ENCODE results near the gene LHFPL2.

The LHFPL2 gene

DNA sequence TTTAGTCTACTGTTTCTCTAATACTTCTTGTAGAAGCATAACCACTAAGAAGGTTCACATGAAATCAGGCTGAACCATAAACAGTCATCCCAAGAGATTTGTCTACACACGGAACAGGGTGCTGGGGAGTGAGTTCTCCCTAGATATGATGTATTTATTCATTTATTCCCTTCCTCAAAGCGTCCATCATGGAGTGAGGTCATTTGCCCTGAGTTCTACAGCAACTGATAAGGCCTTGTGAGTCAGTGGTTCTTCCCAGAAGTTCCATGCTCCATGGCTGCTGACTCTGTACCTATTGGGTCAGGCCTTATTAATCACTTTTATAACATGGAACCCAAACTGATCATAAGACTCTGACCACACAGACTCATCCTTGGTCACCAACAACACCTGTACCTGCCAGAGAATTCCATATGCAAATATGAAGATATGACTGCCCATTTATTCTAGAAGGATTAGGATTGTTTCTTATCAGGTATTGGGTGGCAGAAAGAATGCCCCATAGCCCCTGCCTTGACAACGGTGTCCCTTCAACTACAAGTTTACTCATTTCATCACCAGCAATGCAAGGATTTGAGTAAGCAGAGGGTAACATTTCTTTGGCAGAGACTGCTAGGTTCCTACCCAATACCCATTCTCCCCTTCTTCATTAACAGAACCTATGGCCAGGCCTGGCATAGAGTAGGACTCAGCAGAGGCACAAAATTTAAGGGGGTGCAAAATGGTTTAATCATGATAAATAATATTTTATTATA is 118.1 kb downstream of the LHFPL2 start:
- TF ChIP-seq FOXP2 (optimal IDR thresholded peaks at IDR 0.05; ENCODE audit: borderline replicate concordance, extremely low read depth, extremely low read length, insufficient read depth) = no peak
- no peak for TF ChIP-seq POLR2AphosphoS5 (IDR thresholded peaks at IDR 0.05; ENCODE audit: low read depth, low read length)
- TF ChIP-seq TAF1 (IDR thresholded peaks at IDR 0.05; ENCODE audit: borderline replicate concordance, insufficient read depth, low read length) = no peak
- TF ChIP-seq, protein P1, sequence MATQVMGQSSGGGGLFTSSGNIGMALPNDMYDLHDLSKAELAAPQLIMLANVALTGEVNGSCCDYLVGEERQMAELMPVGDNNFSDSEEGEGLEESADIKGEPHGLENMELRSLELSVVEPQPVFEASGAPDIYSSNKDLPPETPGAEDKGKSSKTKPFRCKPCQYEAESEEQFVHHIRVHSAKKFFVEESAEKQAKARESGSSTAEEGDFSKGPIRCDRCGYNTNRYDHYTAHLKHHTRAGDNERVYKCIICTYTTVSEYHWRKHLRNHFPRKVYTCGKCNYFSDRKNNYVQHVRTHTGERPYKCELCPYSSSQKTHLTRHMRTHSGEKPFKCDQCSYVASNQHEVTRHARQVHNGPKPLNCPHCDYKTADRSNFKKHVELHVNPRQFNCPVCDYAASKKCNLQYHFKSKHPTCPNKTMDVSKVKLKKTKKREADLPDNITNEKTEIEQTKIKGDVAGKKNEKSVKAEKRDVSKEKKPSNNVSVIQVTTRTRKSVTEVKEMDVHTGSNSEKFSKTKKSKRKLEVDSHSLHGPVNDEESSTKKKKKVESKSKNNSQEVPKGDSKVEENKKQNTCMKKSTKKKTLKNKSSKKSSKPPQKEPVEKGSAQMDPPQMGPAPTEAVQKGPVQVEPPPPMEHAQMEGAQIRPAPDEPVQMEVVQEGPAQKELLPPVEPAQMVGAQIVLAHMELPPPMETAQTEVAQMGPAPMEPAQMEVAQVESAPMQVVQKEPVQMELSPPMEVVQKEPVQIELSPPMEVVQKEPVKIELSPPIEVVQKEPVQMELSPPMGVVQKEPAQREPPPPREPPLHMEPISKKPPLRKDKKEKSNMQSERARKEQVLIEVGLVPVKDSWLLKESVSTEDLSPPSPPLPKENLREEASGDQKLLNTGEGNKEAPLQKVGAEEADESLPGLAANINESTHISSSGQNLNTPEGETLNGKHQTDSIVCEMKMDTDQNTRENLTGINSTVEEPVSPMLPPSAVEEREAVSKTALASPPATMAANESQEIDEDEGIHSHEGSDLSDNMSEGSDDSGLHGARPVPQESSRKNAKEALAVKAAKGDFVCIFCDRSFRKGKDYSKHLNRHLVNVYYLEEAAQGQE (IDR thresholded peaks at IDR 0.05; ENCODE audit: insufficient read depth in 1 of 2, low read depth in 2 of 2, low read length in 2 of 2) = no peak
- TF ChIP-seq SIN3A (IDR thresholded peaks at IDR 0.05; ENCODE audit: borderline replicate concordance, insufficient read depth, low read length) = no peak

DNA sequence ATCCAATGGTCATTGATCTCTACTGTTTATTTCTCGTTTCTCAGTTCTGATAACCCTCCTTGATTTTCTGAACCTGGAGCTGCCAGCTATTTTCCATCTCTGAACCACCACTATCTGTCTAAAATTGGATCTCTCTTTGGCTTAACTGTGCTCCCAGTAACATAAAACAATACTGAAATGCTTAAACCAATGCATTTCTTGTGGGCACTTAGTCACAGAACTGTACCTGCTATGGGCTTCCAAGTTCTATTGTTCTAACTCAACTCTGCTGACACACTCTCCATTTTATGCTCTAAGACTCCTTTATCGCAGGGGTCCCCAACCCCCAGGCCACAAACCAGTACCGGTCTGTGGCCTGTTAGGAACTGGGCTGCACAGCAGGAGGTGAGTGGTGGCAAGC is 120.6 kb downstream of the LHFPL2 start:
- TF ChIP-seq SIN3A (IDR thresholded peaks at IDR 0.05; ENCODE audit: borderline replicate concordance, insufficient read depth, low read length) = no peak
- TF ChIP-seq, protein P1 (IDR thresholded peaks at IDR 0.05; ENCODE audit: insufficient read depth in 1 of 2, low read depth in 2 of 2, low read length in 2 of 2) = no peak
- no peak for TF ChIP-seq POLR2AphosphoS5 (IDR thresholded peaks at IDR 0.05; ENCODE audit: low read depth, low read length)
- no peak for TF ChIP-seq FOXP2 (optimal IDR thresholded peaks at IDR 0.05; ENCODE audit: borderline replicate concordance, extremely low read depth, extremely low read length, insufficient read depth)
- no peak for TF ChIP-seq TAF1 (IDR thresholded peaks at IDR 0.05; ENCODE audit: borderline replicate concordance, insufficient read depth, low read length)

DNA sequence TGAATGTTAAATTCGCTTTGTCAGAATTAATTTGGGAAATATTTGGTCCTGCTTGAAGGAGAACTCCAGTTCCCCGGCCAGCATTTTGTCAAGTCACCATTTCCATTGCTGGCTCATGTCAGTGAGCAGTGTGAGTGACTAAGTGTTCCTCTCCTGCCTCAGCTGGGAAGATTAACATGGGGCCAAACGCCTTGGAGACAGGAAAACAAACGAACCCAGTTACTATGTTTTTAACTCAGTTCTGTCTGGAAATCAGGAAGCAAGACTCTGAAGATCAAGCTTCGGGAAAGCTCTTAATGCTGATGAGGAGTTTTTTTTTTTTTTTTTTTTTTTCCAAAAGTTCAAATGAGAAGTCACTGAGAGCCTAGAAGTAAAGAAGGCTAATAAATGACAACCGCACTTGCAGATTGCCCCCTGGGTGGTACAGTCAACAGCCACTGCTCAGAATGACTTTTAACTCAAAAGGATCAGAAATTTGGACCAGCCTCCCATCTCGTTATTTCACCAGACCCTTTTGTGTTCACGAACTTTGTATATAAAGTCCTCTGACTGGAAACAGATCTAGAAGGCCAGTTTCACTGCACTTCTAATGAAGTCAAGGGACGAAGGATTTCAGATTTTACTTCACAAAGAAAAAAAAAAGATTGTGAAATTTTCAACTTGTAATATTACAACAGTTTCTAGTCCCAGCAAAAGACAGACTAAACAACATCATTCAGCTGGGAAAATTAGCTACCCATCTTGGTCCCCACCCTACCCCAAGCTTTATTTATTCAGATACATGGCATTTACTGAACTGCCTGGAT is 121.3 kb downstream of the LHFPL2 start:
- no peak; the same call in 1 of the 2 replicates for TF ChIP-seq SIN3A (IDR thresholded peaks at IDR 0.05; ENCODE audit: borderline replicate concordance, insufficient read depth, low read length)
- no peak for TF ChIP-seq POLR2AphosphoS5 (IDR thresholded peaks at IDR 0.05; ENCODE audit: low read depth, low read length)
- TF ChIP-seq FOXP2 (optimal IDR thresholded peaks at IDR 0.05; ENCODE audit: borderline replicate concordance, extremely low read depth, extremely low read length, insufficient read depth) = no peak
- no peak for TF ChIP-seq TAF1 (IDR thresholded peaks at IDR 0.05; ENCODE audit: borderline replicate concordance, insufficient read depth, low read length)

DNA sequence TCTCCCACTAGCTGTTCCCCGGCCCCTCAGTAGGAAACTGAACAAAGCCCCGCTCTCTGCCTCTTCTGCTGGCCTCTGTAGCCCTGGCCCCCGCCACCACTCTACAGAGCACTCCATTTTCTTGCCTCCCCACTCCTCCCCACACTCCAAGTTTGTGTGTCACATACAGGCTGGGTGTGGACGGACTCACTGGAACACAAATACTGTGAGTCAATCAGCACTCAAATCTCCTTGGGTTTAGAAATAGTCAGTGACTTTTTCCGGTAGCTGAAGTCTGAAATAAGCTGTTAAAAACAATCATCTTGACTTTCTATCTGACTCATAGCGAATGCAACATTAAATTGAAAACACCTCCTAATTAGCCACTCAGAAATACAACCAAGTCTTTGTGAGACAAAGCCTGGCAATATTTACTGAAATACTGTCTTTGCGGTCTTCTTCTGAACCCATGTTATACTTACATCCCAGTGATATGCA is 122.5 kb downstream of the LHFPL2 start:
- TF ChIP-seq, protein P1 (IDR thresholded peaks at IDR 0.05; ENCODE audit: insufficient read depth in 1 of 2, low read depth in 2 of 2, low read length in 2 of 2) = no peak
- TF ChIP-seq FOXP2 (optimal IDR thresholded peaks at IDR 0.05; ENCODE audit: borderline replicate concordance, extremely low read depth, extremely low read length, insufficient read depth) = no peak
- no peak for TF ChIP-seq POLR2AphosphoS5 (IDR thresholded peaks at IDR 0.05; ENCODE audit: low read depth, low read length)
- no peak for TF ChIP-seq SIN3A (IDR thresholded peaks at IDR 0.05; ENCODE audit: borderline replicate concordance, insufficient read depth, low read length)
- TF ChIP-seq TAF1 (IDR thresholded peaks at IDR 0.05; ENCODE audit: borderline replicate concordance, insufficient read depth, low read length) = no peak

All from PFSK-1 (cell line).